Measurements from ENCODE around the gene RPS24. TPM values are rescaled to one million over a fixed set of nuclear protein-coding genes. Genes with fewer than 3 reads are reported as not detected.

Gene RPS24
- total and polyA plus RNA-seq, 2 of the 13 experiments (the other 11 are each of a cell fraction or from before 2014, with no cell fraction given) = 2,690 to 3,319 TPM

- TF ChIP-seq, protein P1, sequence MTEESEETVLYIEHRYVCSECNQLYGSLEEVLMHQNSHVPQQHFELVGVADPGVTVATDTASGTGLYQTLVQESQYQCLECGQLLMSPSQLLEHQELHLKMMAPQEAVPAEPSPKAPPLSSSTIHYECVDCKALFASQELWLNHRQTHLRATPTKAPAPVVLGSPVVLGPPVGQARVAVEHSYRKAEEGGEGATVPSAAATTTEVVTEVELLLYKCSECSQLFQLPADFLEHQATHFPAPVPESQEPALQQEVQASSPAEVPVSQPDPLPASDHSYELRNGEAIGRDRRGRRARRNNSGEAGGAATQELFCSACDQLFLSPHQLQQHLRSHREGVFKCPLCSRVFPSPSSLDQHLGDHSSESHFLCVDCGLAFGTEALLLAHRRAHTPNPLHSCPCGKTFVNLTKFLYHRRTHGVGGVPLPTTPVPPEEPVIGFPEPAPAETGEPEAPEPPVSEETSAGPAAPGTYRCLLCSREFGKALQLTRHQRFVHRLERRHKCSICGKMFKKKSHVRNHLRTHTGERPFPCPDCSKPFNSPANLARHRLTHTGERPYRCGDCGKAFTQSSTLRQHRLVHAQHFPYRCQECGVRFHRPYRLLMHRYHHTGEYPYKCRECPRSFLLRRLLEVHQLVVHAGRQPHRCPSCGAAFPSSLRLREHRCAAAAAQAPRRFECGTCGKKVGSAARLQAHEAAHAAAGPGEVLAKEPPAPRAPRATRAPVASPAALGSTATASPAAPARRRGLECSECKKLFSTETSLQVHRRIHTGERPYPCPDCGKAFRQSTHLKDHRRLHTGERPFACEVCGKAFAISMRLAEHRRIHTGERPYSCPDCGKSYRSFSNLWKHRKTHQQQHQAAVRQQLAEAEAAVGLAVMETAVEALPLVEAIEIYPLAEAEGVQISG (CRISPR knock-in tag; IDR thresholded peaks at IDR 0.05) = no peak
- TF ChIP-seq, protein P2, sequence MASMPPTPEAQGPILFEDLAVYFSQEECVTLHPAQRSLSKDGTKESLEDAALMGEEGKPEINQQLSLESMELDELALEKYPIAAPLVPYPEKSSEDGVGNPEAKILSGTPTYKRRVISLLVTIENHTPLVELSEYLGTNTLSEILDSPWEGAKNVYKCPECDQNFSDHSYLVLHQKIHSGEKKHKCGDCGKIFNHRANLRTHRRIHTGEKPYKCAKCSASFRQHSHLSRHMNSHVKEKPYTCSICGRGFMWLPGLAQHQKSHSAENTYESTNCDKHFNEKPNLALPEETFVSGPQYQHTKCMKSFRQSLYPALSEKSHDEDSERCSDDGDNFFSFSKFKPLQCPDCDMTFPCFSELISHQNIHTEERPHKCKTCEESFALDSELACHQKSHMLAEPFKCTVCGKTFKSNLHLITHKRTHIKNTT (CRISPR knock-in tag; IDR thresholded peaks at IDR 0.05) = no peak
- TF ChIP-seq NR1H2 (CRISPR knock-in tag; IDR thresholded peaks at IDR 0.05; ENCODE audit: borderline replicate concordance, low read depth) = no peak
- TF ChIP-seq, protein P3, sequence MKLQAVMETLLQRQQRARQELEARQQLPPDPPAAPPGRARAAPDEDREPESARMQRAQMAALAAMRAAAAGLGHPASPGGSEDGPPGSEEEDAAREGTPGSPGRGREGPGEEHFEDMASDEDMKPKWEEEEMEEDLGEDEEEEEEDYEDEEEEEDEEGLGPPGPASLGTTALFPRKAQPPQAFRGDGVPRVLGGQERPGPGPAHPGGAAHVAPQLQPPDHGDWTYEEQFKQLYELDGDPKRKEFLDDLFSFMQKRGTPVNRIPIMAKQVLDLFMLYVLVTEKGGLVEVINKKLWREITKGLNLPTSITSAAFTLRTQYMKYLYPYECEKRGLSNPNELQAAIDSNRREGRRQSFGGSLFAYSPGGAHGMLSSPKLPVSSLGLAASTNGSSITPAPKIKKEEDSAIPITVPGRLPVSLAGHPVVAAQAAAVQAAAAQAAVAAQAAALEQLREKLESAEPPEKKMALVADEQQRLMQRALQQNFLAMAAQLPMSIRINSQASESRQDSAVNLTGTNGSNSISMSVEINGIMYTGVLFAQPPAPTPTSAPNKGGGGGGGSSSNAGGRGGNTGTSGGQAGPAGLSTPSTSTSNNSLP (IDR thresholded peaks at IDR 0.05; ENCODE audit: low read depth, low read length) = no peak
- no peak for TF ChIP-seq ZNF33A (CRISPR knock-in tag; IDR thresholded peaks at IDR 0.05; ENCODE audit: borderline replicate concordance)
- TF ChIP-seq, protein P4, sequence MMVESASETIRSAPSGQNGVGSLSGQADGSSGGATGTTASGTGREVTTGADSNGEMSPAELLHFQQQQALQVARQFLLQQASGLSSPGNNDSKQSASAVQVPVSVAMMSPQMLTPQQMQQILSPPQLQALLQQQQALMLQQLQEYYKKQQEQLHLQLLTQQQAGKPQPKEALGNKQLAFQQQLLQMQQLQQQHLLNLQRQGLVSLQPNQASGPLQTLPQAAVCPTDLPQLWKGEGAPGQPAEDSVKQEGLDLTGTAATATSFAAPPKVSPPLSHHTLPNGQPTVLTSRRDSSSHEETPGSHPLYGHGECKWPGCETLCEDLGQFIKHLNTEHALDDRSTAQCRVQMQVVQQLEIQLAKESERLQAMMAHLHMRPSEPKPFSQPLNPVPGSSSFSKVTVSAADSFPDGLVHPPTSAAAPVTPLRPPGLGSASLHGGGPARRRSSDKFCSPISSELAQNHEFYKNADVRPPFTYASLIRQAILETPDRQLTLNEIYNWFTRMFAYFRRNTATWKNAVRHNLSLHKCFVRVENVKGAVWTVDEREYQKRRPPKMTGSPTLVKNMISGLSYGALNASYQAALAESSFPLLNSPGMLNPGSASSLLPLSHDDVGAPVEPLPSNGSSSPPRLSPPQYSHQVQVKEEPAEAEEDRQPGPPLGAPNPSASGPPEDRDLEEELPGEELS (CRISPR knock-in tag; IDR thresholded peaks at IDR 0.05) = no peak
- no peak for TF ChIP-seq THAP9 (CRISPR knock-in tag; IDR thresholded peaks at IDR 0.05; ENCODE audit: borderline replicate concordance)
- no peak for TF ChIP-seq BRF2 (CRISPR knock-in tag; IDR thresholded peaks at IDR 0.05)
Measured at GRCh38 chr10:78079411-78079810, 45.7 kb downstream of the RPS24 start (continued).

Data from HepG2 (cell line).